GM23338 (cell line): Measurements from ENCODE around the gene NTMT1. TPM values are rescaled to one million over a fixed set of nuclear protein-coding genes. Genes with fewer than 3 reads are reported as not detected.

Source experiments
- ATAC-seq: fragments of 200-7000 bp; cut with Tn5 transposase; 3 replicates; pipeline ENCODE4 v1.9.1; 2020
- DNase-seq: peaks from one replicate; pipeline ENCODE4 v3.0.0-alpha.2; 2015; ENCODE audit warnings: low spot score
- H2AFZ ChIP-seq: fragments of 200-600 bp; sonication (generic); 2 replicates; pipeline ENCODE4 v1.8.0; 2016; ENCODE audit warnings: antibody characterized with exemption, mild to moderate bottlenecking, moderate library complexity
- H3F3A ChIP-seq: fragments of 200-600 bp; sonication (generic); replicated peaks from 2 replicates; pipeline ENCODE4 v1.8.0; 2017; ENCODE audit warnings: antibody characterized with exemption, mixed run types, low read depth
- H3K27ac ChIP-seq: fragments of 200-600 bp; sonication (generic); 2 replicates; pipeline ENCODE4 v1.6.1; 2016; ENCODE audit warnings: low read depth
- H3K27me3 ChIP-seq: fragments of 200-600 bp; sonication (generic); 2 replicates; pipeline ENCODE4 v1.8.0; 2016; ENCODE audit warnings: mild to moderate bottlenecking, mixed run types, moderate library complexity; ENCODE audit not compliant: insufficient read depth
- H3K36me3 ChIP-seq: fragments of 200-600 bp; sonication (generic); 2 replicates; pipeline ENCODE4 v1.8.0; 2016; ENCODE audit warnings: mild to moderate bottlenecking; ENCODE audit not compliant: insufficient read depth
- H3K4me1 ChIP-seq: fragments of 200-600 bp; sonication (generic); 2 replicates; pipeline ENCODE4 v1.8.0; 2016; ENCODE audit warnings: mild to moderate bottlenecking, moderate library complexity; ENCODE audit not compliant: insufficient read depth
- H3K4me2 ChIP-seq: fragments of 200-600 bp; sonication (generic); 2 replicates; pipeline ENCODE4 v1.7.1; 2017; ENCODE audit warnings: mixed run types
- H3K4me3 ChIP-seq: fragments of 200-600 bp; sonication (generic); 2 replicates; pipeline ENCODE4 v1.6.1; 2016; ENCODE audit warnings: mixed run types
- H3K79me2 ChIP-seq: fragments of 200-600 bp; sonication (generic); replicated peaks from 2 replicates; pipeline ENCODE4 v1.8.0; 2017; ENCODE audit warnings: mild to moderate bottlenecking; ENCODE audit not compliant: insufficient read depth
- H3K9me2 ChIP-seq: fragments of 200-600 bp; sonication (generic); 2 replicates; pipeline ENCODE4 v1.8.0; 2017; ENCODE audit not compliant: insufficient read depth
- H4K20me1 ChIP-seq: fragments of 200-600 bp; sonication (generic); replicated peaks from 2 replicates; pipeline ENCODE4 v1.8.0; 2017; ENCODE audit warnings: mild to moderate bottlenecking; ENCODE audit not compliant: insufficient read depth
- H3K27ac Mint-ChIP-seq: 2 replicates; pipeline ENCODE4 v1.8.0; 2020; ENCODE audit warnings: inconsistent platforms, mild to moderate bottlenecking, moderate library complexity, mixed read lengths
- H3K27me3 Mint-ChIP-seq: 3 replicates; pipeline ENCODE4 v1.8.0; 2022; ENCODE audit warnings: low read depth, mild to moderate bottlenecking, moderate library complexity, mixed read lengths, inconsistent platforms; ENCODE audit not compliant: insufficient read depth, poor library complexity
- H3K36me3 Mint-ChIP-seq: 3 replicates; pipeline ENCODE4 v1.8.0; 2021; ENCODE audit warnings: low read depth, mild to moderate bottlenecking, inconsistent platforms, moderate library complexity, mixed read lengths
- H3K4me1 Mint-ChIP-seq: 3 replicates; pipeline ENCODE4 v1.8.0; 2020; ENCODE audit warnings: mild to moderate bottlenecking, inconsistent platforms, mixed read lengths
- H3K4me3 Mint-ChIP-seq: 3 replicates; pipeline ENCODE4 v1.8.0; 2021; ENCODE audit warnings: moderate library complexity, mild to moderate bottlenecking, inconsistent platforms, mixed read lengths
- H3K9me3 Mint-ChIP-seq: 3 replicates; pipeline ENCODE4 v1.8.0; 2020; ENCODE audit warnings: moderate library complexity, mild to moderate bottlenecking, inconsistent platforms, mixed read lengths
- CREB1 ChIP-seq: fragments of 250-450 bp; sonication (Bioruptor Pico); IDR thresholded peaks from 2 replicates; pipeline ENCODE4 v1.5.0; 2020; ENCODE audit warnings: low read depth, mild to moderate bottlenecking, moderate library complexity
- EZH2 ChIP-seq: fragments of 200-600 bp; sonication (generic); IDR thresholded peaks from one replicate; pipeline ENCODE4 v1.8.0; 2017; ENCODE audit warnings: antibody characterized with exemption, mild to moderate bottlenecking, low read depth; ENCODE audit not compliant: unreplicated experiment
- EZH2phosphoT487 ChIP-seq: fragments of 200-600 bp; sonication (generic); IDR thresholded peaks from one replicate; pipeline ENCODE4 v1.8.1; 2018; ENCODE audit warnings: antibody characterized with exemption; ENCODE audit not compliant: unreplicated experiment
- JUNB ChIP-seq: IDR thresholded peaks from one replicate; pipeline ENCODE4 v1.6.1; 2016; ENCODE audit warnings: antibody characterized with exemption; ENCODE audit not compliant: unreplicated experiment
- NANOG ChIP-seq: IDR thresholded peaks from 2 replicates; pipeline ENCODE4 v1.6.1; 2016; ENCODE audit warnings: antibody characterized with exemption, borderline replicate concordance
- POLR2AphosphoS5 ChIP-seq: IDR thresholded peaks from 2 replicates; pipeline ENCODE4 v1.6.1; 2016; ENCODE audit warnings: antibody characterized with exemption, low read depth
- STAT1 ChIP-seq: IDR thresholded peaks from one replicate; pipeline ENCODE4 v1.6.1; 2016; ENCODE audit warnings: antibody characterized with exemption; ENCODE audit not compliant: unreplicated experiment
- ZNF114 ChIP-seq: fragments of 250-450 bp; sonication (Bioruptor Pico); IDR thresholded peaks from 2 replicates; pipeline ENCODE4 v1.5.0; 2020; ENCODE audit warnings: mild to moderate bottlenecking, moderate library complexity
- ZNF331 ChIP-seq: fragments of 250-450 bp; sonication (Bioruptor Pico); IDR thresholded peaks from 2 replicates; pipeline ENCODE4 v1.5.0; 2020; ENCODE audit warnings: low read depth, mild to moderate bottlenecking, moderate library complexity
- ZNF462 ChIP-seq: fragments of 250-450 bp; sonication (Bioruptor Pico); IDR thresholded peaks from 2 replicates; pipeline ENCODE4 v1.5.0; 2020; ENCODE audit warnings: mild to moderate bottlenecking, moderate library complexity
- polyA plus RNA-seq: library from polyadenylated mRNA; unstranded; fragments of >200 nt; fragmentation: Nextera tagmentation; extraction: Ambion mirVana; gene quantifications from 2 replicates; pipeline ENCODE4 v1.2.1, GENCODE V29; 2016
- total RNA-seq: library from RNA; depleted of rRNA; stranded (reverse); fragments of >200 nt; shearing (Covaris generic); gene quantifications from 2 replicates; pipeline ENCODE4 v1.2.3, GENCODE V29; 2014
- TF ChIP-seq, protein P1 (sequence below): IDR thresholded peaks from one replicate; pipeline ENCODE4 v1.6.1; 2018; ENCODE audit warnings: antibody characterized with exemption; ENCODE audit not compliant: unreplicated experiment
- TF ChIP-seq, protein P2 (sequence below): IDR thresholded peaks from 2 replicates; pipeline ENCODE4 v1.6.1; 2016; ENCODE audit warnings: antibody characterized with exemption
- TF ChIP-seq, protein P3 (sequence below), 2 experiments: fragments of 200-600 bp in 1 of 2; sonication (generic) in 1 of 2; conservative IDR thresholded peaks; 2 replicates each; pipeline versions ENCODE4 v1.5.1 to v1.6.1; 2016 to 2017; ENCODE audit warnings: antibody characterized with exemption in 2 of 2, low read depth in 2 of 2, mild to moderate bottlenecking in 2 of 2, moderate library complexity in 1 of 2

NTMT1 gene
- total and polyA plus RNA-seq, 2 experiments from 2014 or later: 59.4 to 108 TPM

GRCh38 chr9:129615407-129616285, 10.3 kb upstream of the NTMT1 start:
- Mint-ChIP-seq H3K36me3 (no peaks in the 10 kb centered on the region; the same call in 2 of the 3 replicates), H3K9me3 (no peaks in the 10 kb centered on the region), H3K27ac (no peak overlapping the region), H3K4me1 (peaks cover 9% of the 10 kb centered on the region; the same call in 2 of the 3 replicates), H3K4me3 (no peak overlapping the region), H3K27me3 (peaks cover 43% of the 10 kb centered on the region)
- Histone ChIP-seq H3K4me3 (no peak overlapping the region), H3K27ac (no peak overlapping the region), H3K27me3 (peaks cover 27% of the 10 kb centered on the region), H3K4me1 (peaks cover 9% of the 10 kb centered on the region; the same call in 1 of the 2 replicates), H3K36me3 (no peaks in the 10 kb centered on the region), H4K20me1 (no peaks in the 10 kb centered on the region), H3K4me2 (no peak overlapping the region), H3F3A (0 out of 2 replicates have a peak, but pooled peaks cover 6% of the 10 kb centered on the region), H3K9me2 (no peaks in the 10 kb centered on the region), H2AFZ (no peak overlapping the region), H3K79me2 (no peaks in the 10 kb centered on the region)
- DNase-seq (no peak), ATAC-seq (no peak)
- no peak for TF ChIP-seq POLR2AphosphoS5
- TF ChIP-seq, protein P1, sequence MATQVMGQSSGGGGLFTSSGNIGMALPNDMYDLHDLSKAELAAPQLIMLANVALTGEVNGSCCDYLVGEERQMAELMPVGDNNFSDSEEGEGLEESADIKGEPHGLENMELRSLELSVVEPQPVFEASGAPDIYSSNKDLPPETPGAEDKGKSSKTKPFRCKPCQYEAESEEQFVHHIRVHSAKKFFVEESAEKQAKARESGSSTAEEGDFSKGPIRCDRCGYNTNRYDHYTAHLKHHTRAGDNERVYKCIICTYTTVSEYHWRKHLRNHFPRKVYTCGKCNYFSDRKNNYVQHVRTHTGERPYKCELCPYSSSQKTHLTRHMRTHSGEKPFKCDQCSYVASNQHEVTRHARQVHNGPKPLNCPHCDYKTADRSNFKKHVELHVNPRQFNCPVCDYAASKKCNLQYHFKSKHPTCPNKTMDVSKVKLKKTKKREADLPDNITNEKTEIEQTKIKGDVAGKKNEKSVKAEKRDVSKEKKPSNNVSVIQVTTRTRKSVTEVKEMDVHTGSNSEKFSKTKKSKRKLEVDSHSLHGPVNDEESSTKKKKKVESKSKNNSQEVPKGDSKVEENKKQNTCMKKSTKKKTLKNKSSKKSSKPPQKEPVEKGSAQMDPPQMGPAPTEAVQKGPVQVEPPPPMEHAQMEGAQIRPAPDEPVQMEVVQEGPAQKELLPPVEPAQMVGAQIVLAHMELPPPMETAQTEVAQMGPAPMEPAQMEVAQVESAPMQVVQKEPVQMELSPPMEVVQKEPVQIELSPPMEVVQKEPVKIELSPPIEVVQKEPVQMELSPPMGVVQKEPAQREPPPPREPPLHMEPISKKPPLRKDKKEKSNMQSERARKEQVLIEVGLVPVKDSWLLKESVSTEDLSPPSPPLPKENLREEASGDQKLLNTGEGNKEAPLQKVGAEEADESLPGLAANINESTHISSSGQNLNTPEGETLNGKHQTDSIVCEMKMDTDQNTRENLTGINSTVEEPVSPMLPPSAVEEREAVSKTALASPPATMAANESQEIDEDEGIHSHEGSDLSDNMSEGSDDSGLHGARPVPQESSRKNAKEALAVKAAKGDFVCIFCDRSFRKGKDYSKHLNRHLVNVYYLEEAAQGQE: no peak
- no peak for TF ChIP-seq ZNF331 (CRISPR knock-in tag)
- TF ChIP-seq ZNF114 (CRISPR knock-in tag): no peak
- TF ChIP-seq EZH2phosphoT487: no peak
- no peak for TF ChIP-seq JUNB
- TF ChIP-seq STAT1: no peak
- no peak for TF ChIP-seq ZNF462 (CRISPR knock-in tag)
- TF ChIP-seq NANOG: no peak
- TF ChIP-seq CREB1 (CRISPR knock-in tag): no peak
- no peak for TF ChIP-seq EZH2
- TF ChIP-seq, protein P2, sequence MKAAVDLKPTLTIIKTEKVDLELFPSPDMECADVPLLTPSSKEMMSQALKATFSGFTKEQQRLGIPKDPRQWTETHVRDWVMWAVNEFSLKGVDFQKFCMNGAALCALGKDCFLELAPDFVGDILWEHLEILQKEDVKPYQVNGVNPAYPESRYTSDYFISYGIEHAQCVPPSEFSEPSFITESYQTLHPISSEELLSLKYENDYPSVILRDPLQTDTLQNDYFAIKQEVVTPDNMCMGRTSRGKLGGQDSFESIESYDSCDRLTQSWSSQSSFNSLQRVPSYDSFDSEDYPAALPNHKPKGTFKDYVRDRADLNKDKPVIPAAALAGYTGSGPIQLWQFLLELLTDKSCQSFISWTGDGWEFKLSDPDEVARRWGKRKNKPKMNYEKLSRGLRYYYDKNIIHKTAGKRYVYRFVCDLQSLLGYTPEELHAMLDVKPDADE: no peak
- TF ChIP-seq, protein P3, sequence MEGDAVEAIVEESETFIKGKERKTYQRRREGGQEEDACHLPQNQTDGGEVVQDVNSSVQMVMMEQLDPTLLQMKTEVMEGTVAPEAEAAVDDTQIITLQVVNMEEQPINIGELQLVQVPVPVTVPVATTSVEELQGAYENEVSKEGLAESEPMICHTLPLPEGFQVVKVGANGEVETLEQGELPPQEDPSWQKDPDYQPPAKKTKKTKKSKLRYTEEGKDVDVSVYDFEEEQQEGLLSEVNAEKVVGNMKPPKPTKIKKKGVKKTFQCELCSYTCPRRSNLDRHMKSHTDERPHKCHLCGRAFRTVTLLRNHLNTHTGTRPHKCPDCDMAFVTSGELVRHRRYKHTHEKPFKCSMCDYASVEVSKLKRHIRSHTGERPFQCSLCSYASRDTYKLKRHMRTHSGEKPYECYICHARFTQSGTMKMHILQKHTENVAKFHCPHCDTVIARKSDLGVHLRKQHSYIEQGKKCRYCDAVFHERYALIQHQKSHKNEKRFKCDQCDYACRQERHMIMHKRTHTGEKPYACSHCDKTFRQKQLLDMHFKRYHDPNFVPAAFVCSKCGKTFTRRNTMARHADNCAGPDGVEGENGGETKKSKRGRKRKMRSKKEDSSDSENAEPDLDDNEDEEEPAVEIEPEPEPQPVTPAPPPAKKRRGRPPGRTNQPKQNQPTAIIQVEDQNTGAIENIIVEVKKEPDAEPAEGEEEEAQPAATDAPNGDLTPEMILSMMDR (conservative IDR thresholded peaks at IDR 0.05; ENCODE audit: low read depth in 2 of 2): no peak
